ENCODE data around the gene TNFRSF9.
A peak's percentile ranks its signal among the peaks of the same experiment; 100 is the strongest.

TNFRSF9 gene

DNA sequence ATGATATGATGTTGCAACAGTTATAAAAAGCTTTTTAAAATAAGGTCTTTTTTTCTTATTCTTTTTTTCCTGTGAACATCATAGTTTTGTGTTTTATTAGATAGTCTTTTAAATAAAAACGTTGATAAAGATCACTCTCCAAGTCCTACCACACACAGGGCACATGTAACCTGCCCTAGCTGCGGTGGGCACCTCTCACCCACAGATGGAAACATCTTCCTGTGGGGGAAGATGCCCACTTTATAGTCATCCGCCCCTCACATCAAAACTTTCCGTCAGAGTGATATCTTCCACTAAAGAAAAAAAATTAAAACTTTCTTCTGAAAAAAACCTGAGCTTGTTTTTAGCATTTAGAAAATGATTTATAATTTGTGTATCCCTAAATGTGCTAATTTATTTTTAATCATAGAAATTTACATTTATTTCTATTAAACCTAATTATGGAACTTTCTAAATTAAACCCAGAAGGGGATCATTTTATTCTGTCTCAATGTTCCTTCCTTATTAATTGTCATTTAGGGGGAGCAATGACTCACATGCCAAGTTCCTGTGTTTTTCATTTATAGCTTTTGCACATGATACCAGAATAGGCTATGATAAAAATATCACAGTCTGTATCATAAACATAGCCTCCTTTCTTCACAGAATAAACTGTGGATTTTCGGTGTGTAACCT, 24.7 kb downstream of the TNFRSF9 start:
- no peak for DNase-seq

DNA sequence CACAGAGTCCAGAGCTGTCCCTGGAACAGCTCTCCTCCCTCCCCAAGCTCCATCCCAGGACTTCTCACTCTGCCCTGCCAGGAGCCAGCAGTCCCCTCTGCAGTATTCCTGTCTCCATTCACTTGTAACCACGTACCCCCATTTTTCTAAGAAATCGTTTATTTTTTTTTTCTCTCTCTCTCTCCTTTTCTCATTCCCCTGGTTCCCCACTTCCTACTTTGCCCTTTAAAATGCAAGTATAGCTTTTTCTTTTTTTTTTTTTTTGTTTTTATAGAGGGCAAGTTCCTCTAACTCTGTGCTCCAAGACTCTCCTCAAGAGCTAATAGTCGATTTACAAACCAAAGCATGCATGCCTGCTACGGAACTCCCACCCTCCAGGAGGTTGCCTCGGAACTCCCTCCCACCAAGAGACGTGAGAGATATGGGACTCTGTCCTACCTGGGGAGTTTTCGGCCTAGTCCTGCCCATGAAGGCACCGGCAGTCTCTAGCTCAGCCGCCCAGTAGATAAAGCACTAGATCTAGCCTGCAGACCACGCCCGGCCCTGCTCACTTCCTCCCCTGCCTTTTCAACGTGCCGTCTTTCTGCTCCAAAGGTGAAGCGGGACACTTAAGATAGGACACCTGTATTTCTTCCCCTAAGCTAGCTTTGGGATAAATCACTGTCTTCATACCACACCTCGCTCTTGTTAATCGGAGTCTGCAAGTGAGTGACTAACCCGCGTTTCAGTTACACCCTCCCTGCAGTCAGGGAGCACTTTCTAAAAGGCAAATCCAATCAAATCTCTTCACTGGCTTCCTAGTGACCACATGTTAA, 27.7 kb downstream of the TNFRSF9 start:
- no peak for DNase-seq

DNA sequence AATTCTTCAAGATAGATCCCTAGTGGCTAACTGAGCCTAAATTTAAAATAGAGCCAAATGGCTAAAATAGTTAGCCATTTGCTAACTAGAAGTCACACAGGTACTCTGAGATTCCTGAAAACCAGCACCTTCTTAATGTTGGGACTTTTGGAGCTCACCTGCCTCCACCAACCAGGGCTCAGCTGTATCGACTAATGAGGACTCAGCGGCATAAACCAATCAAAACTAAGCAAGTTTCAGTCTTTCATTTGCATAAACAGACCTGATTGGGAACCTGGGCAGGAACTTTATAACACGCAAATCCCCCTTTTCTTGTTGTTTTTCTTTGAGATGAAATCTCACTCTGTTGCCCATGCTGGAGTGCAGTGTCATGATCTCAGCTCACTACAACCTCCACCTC, 28.5 kb downstream of the TNFRSF9 start:
- no peak for DNase-seq

DNA sequence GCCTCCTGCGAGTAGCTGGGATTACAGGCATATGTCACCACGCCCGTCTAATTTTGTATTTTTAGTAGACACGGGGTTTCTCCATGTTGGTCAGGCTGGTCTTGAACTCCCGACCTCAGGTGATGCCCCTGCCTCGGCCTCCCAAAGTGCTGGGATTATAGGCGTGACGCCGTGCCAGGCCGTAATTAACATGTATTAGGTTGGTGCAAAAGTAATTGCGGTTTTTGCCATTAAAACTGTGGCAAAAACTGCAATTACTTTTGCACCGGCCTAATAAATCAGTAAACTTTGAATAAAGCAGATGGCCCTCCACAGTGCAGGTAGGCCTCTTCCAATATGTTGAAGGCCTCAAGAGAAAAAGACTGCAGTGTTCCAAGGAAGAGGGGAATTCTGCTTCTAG, 35.4 kb downstream of the TNFRSF9 start:
- no peak for DNase-seq

DNA sequence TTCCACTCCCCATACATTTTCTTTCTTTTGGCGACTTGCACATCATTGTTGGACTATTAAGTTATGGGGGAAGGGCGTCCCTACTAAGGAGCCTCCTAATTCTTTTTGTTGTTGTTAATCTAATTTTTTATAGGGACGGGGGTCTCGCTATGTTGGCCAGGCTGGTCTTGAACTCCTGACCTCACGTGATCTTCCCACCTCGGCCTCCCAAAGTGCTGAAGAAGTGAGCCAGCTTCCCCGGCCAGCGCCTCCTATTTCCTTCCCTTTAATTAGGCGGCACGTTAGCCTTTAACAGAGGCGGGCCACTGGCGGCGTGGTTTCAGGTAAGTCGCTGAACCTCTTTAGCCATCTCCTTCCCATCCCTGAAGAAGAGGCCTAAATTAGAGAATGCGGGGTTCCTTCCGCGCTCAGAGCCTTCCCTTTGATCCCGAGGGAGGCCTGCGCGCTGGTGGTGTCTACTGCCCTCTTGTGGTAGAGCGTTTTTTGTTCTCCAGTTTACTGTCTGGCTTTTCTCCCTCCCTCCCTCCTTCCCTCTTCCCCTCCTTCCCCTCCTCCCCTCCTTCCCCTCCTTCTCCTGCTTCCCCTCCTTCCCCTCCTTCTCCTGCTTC, 38.1 kb downstream of the TNFRSF9 start:
- DNase-seq: peak; percentile 52

- DNase-seq: no peak
Measured at GRCh38 chr1:7899741-7900140, 40.9 kb downstream of the TNFRSF9 start.

- DNase-seq: no peak
Measured at GRCh38 chr1:7898962-7899361, 41.7 kb downstream of the TNFRSF9 start.

DNA sequence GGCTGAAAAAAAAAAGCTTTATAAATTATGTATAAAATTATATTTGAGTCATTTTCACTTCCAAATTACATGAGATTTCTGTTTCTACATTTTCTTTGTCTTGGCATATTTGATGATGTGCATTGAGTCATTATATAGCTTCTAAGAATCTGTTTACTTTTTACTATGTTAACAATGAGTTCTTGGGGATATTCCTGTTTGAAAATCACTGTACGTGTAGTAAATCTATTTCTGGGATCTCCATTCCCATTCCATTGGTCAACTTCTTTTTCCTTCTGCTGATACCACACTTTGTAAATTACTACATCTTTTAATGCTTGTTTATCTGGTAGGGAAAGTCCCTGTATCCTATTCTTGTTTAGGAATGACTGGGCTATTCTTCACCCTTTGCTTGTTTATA, 43.6 kb downstream of the TNFRSF9 start:
- DNase-seq: no peak

DNA sequence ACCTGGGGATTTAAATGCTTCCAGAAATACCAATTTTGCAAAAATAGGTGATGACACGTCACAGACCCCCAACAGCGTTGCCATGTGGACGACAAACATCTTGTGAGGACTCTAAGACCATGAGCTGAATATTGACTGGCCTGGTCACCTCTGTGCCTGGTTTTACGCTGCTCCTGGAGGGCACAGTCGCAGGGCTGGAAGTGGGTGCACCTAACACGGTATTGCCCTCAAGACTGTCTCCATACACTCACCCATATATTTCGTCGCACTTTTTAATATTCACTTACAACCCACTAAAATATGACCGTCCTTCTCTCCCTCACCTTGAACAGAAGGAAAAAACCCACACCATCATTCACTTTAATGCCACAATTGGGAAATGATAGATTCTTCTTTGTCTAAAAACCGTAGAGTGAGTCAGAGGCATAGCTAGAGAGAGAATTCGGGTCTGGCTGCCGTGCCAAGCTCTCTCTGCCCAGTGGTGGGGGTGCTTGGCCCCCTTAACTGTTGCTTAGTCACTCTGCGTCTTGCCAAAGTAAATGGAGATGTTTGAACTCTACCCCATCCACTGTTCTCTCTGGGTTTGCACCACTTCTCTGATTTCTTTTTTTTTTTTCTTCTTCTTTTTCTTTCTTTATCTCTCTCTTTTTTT, 47.0 kb downstream of the TNFRSF9 start:
- peak; percentile 72 for DNase-seq

DNA sequence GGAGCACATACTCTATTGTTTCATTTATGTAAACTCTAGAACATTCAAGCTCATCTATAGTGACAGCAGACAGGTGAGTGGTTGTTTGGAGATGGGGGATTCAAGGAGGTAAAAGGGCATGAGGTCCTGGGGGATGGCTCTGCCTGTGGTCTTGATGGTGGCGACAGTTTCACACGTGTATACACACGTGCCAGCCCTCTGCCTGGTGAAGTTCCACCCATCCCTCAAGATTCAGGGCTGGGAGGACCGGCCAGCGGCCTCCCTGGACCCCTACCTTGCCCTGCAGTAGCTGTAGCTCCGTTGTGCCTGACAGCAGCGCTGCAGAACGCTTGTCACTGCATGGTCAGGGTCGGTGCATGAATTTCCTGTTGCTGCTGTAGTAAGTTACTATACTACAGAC, 48.8 kb downstream of the TNFRSF9 start:
- no peak for DNase-seq

DNA sequence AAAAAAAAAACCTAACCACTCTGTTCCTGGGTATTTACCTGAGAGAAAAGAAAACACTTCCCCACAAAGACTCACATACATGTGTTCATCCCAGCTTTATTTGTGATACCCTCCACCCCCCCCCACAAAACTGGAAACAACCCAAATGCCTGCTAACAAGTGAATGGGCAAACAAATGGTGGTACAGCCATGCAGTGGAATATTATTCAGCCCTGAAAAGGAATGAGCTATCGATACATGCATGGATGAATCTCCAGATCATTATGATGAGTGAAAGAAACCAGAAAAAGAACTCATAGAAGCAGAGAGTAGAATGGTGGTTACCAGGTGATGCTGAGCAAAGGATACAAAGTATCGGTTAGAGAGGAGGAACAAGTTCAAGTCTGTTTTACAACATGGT, 49.8 kb downstream of the TNFRSF9 start:
- no peak for DNase-seq

- DNase-seq: peak; percentile 11
Measured at GRCh38 chr1:7888248-7889081, 52.2 kb downstream of the TNFRSF9 start.

DNA sequence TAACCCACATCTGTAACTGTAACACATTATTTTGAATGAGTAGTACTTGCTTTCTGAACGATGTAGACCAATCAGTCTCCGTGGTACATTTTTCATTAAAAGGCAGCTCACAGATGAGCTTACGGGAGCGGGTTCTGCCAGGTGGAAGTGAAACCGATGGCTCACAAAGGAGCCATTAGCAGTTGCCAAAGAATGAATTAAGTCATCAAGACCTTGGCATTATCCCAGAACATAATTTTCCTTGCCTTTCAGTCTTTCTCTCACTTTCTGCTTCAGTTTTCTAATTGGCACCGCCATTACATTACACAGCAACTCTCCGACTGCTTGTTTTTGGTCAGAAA, 54.3 kb downstream of the TNFRSF9 start:
- DNase-seq: no peak

DNA sequence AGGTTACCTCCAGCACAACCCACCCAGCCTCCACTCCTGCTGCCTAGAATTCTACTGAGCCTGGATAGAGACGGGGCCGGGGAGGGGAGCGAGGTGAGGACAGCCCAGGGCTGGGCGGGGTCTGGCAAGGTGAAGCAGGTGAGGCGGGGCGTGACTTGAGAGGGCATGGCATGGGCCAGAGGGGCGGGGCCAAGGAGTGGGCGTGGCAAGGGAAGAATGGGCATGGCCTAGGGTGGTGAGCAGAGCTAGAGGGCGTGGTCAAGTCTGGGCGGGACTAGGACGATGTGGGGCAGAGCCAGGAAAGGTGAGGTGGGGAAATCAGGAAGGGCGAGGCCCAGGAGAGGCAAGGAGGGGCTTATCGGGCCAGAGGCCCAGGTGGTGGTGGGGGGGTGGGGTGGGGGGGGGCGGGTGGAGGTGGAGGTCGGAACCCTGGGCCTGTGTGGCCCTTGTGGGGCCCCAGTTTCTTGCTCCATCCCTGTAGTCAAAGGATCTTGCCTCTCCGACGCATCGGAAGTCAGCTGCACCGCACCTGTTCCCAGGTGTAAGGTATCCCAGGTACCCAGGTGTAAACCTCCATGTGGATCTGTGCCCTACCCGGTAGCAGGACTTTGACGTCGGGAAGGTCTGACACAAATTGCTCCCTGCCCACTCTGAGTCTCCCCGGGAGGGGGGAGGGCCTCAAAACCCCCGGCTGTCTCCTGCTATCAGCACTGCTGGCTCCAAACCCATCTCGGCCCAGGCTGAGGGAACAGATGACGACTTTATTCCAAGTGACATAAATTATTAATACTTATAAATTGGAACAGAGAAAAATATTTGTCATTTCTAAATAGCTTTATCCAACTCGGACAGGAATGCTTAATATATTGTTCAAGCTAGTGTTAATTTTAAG, 54.9 kb downstream of the TNFRSF9 start:
- DNase-seq: no peak

GRCh38 chr1:7884757-7885156, 55.9 kb downstream of the TNFRSF9 start:
- DNase-seq: no peak

GRCh38 chr1:7879228-7879627, 61.4 kb downstream of the TNFRSF9 start:
- no peak for DNase-seq

GRCh38 chr1:7878027-7878426, 62.6 kb downstream of the TNFRSF9 start:
- DNase-seq: no peak

- no peak for DNase-seq
Measured at GRCh38 chr1:7873801-7874795, 66.5 kb downstream of the TNFRSF9 start.

- DNase-seq: no peak
Measured at GRCh38 chr1:7871136-7871535, 69.5 kb downstream of the TNFRSF9 start.

DNA sequence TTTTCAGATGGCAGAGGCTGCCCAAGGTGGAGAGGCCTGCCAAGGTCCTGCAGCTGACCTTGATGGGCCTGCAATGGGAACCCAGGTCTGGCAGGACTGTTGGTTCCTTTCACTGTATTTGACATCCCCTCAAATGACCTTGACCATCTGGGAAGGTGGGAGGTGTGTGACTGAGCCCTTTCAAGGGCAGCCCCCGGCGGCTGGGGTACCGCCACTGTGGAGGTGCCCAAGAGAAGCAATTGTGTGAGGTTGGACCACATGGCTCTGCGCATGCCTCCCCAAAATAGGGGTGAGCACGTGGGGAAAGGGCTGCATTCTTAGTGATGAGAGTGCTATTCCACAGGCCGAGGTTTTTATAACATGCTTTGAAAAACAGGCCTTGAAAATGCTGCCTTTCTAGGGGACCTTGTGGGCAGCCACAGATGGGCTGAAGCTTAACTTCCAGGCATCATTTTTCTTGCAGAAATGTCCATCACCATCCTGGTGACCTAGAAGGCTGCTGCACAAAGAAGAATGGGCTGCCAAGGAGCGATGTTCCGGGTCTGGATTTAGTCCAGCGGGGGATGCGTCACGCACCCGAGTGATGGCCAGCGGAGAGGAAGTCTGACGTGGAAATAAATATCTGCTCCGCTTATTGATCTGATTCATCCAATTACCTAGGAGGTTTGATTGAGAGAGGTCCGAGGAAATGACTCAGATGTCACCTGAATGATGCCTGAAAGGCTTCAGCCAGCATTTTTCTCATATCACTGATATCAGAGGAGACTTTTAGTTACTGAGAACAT, 71.3 kb downstream of the TNFRSF9 start:
- DNase-seq: no peak

All from NCI-H226 (cell line).